ENCODE data around the gene CDH11.

Gene CDH11

GRCh38 chr16:65121870-65122723 is at the start of gene CDH11:
Gene CDH11, minus strand, starts transcription at chr16:65122063. Its CDS starts 117,194 bp downstream, at chr16:65004869.
- peak; percentile 69 for DNase-seq (ENCODE audit: low read depth)

DNA sequence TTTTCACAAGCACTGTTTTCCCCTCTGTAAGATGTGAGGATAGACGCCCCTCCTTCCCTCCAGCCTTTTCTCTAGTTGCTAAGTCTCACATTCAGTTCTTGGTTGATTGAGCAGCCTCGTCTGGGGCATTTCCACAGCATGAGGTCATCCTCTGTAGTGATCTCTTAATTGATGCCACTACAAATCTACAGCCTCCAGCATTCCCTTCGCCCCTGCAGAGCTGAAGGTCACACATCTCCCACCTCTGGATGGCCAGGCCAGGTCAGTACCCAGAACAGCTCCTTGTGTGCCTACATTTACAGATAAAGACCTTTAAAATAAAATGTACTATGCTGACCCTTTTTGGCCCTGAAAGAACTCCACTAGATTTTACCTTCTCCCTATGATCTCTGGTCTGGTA is 32.5 kb upstream of the CDH11 start:
- no peak for DNase-seq (ENCODE audit: low read depth)

- no peak for DNase-seq (ENCODE audit: low read depth)
Measured at GRCh38 chr16:65153365-65154105, 31.7 kb upstream of the CDH11 start.

DNA sequence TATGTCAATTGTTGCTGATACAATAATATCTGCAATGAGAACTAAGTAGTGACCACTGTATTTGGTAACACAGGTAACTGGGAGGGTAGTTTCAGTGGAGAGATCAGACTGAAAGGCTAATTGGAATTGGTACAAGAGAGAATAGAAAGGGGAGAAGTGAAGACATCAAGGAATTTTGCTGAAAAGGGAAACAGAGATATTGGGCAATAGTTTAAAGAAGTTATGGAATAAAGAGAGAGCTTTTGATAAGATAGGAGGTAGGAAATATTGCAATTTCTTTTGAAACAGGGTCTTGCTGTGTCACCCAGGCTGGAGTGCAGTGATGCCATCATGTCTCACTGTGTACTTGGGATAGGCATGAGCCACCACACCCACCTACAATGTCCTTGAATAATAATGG is 26.9 kb upstream of the CDH11 start:
- no peak for DNase-seq (ENCODE audit: low read depth)

DNA sequence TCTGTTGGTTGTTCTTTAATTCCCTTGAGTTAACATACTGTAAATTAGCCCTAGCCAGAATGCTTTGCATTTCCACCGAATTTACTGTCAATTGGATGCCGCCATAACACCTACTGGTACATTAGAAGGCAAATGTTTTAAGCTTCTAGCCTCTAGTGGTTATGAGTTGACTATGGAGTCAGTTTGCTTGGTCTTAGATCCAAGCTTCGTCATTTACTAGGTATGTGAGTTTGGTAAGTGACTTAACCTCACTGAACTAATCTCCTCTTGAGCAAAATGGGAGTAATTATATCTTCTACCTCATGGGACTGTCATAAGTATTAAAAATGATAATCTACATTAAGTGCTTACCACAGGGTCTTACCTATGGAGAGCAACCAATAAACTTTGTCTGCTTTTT is 20.4 kb upstream of the CDH11 start:
- no peak for DNase-seq (ENCODE audit: low read depth)

- DNase-seq (ENCODE audit: low read depth), result no peak
Measured at GRCh38 chr16:65136681-65137080, 14.8 kb upstream of the CDH11 start.

- no peak for DNase-seq (ENCODE audit: low read depth)
Measured at GRCh38 chr16:65126845-65127624, 5.2 kb upstream of the CDH11 start.

DNA sequence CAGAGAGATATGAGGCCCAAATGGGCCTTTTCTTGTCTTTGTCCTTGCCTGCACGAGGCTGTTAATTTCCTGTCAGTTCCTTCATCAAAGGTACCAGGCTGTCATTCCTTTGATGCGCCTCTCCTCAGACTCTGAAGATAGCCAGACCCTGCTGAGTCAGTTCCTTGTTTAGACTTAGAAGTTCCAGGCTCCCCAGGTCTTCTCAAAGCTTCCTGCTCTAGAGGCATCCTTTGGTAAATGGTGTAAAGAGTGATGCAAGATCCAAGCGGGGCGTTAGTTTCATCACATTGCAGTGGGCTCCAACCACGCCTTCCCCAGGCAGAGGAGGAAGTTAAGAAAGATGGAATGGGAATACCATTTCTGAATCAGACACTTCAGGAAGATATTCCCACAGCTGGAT is 4.0 kb upstream of the CDH11 start:
- no peak for DNase-seq (ENCODE audit: low read depth)

GRCh38 chr16:65125322-65125721 is 3.5 kb upstream of the CDH11 start:
- DNase-seq (ENCODE audit: low read depth), result no peak

DNA sequence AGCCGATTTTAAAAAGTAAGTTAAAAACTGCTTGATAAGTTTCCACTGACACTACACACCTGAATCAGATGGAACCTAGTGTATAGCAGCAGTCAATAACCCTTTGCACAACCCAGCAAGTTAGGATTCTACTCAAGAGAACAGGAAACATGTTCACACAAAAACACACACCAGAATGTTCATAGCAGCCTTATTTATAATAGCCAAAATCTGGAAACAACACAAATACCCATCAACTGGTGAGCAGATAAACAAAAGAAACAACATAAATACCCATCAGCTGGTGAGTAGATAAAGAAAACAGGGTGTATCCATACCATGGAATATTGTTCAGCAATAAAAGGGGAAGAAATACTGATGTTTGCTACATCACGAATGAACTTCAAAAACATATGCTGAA is 2.7 kb upstream of the CDH11 start:
- DNase-seq (ENCODE audit: low read depth), result no peak

- DNase-seq (ENCODE audit: low read depth), result no peak
Measured at GRCh38 chr16:65124212-65124548, 2.3 kb upstream of the CDH11 start.

DNA sequence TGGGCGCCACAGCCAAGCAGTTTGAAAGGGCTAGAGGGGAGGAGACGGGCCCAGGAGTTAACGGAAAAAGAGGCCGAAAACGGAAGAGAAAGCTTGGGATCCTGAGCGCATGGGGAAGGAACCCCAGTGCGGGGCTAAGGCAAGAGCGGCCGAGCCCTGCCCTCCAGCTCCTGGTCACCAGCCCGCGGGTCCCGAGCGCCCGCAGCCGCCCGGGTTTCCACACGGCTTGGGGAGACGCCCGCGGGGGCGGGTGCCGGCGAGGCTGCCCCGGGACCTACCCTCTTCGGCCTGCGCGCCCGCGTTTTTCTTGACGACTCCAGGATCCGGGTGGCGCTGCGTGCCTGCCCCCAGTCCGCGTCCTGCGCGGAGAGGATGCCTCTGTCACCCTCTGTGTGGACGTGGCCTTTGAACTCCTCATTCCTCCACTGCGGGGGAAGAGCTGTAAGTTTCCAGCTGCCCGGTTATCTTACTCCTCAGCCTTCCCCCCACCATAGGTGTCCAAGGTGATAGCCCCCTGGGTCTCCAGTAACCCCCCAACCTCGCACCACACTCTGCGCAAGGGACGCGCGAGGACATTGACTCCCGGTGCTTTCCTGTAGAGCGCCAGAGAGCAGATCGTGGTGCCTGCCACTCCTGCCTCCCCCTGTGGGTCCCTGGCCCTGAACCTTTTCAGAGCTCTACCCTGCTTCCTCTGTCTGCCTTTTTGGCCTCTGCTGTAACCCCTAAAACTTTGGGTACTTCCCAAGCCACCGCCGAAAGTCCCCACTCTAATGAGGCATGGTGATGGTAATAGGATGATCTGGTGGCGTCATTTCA is 1.7 kb upstream of the CDH11 start:
- no peak for DNase-seq (ENCODE audit: low read depth)

DNA sequence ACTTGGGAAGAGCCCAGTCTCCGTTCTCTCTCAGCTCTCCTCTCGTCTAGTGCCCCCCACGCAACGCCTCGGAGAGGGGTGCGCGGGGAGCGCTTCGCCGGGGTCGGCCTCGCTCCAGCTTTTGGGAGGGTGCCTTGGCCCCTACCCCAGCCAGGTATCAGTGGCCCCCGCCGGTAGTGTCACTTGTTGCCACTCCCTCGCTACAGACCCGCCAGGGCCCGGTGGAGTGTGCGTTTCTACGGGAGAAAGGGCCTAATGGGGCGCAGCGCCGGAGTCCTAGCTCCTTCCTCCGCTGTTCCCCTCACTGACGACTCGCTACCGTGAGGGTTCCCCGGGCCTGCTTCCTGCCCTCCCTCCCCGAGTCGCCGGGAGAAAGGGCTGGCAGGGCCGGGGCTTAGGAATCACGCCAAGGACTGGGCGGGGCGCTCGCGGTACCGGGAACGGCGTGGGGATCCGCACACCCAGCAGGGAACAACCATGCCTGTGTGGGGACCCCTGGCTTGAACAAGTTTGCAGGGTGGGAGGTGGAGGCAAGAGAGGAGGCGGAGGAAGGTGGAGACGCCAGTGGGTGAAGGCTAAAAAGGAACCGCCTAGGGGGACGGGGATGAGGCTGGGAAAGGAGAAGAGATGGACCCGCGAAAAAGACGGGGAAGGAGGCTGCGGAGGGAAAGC is 997 bp upstream of the CDH11 start:
- DNase-seq (ENCODE audit: low read depth), result peak; percentile 51

DNA sequence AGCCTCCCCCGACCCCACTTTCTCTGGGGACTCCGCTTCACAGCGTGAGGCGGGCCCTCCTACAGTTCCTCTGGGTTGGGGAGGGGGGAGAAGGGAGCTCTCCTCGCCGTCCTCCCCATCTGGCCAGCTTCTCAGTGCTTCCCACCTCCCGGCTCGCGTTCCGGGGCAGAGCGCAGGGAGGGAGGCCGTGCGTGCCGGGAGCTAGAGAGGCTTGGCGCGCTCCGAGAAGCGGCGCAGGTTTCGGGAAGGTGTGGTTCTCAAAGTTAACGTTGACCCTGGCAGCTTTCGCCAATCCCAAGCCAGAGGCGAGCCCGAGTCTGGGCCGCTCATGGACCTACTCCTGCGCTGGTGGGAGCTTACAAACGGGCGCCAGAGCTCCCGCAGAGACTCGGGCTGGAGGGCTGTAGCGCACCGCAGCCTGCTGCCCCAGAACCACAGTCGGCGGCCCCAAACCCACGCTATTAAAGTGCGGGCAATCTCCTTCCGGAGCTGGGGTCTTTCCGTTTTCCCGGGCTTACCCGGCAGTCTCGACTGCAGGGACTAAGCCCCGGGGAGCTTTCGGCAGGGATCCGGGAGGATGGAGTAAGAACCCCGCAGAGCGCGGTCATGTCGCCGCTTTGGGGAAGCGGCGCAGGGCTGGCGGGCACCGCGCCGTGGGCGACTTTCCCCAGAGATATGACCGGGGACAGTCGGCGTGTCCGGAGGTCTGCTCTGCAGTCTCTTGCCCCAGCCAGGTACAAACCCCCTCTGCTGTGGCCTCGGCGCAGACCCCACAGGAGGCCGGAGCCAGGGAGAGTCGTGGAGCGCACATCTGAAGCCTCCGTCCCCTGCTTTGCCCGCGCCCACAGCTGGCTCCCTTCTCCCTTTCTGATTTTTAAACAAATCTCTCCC is 787 bp downstream of the CDH11 start:
- DNase-seq (ENCODE audit: low read depth), result no peak

- no peak for DNase-seq (ENCODE audit: low read depth)
Measured at GRCh38 chr16:65120461-65120830, 1.4 kb downstream of the CDH11 start.

GRCh38 chr16:65119901-65120401 is 1.9 kb downstream of the CDH11 start:
- DNase-seq (ENCODE audit: low read depth), result no peak

- DNase-seq (ENCODE audit: low read depth), result no peak
Measured at GRCh38 chr16:65119435-65119834, 2.4 kb downstream of the CDH11 start.

DNA sequence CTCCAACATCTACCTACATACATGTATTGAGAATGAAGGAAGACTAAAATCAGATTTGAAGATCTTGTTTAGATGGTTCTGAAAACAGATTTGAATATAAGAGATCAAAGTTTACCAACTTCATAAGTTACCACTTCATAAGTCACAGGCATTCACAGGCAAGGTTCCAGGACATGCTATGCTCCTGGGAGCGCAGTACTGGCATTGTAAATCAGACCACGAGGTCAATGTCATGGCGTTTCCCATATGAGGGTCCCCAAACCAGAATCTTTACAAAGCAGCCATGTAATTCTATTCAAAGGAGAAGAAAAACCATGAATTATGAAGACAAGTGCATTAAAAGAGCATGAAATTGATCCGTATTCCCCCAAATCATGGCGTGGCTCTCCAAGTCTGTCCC is 3.0 kb downstream of the CDH11 start:
- DNase-seq (ENCODE audit: low read depth), result no peak

- peak; percentile 80 for DNase-seq (ENCODE audit: low read depth)
Measured at GRCh38 chr16:65117811-65118448, 3.9 kb downstream of the CDH11 start.
